Prostate gland (tissue), 2 donors: Measurements from ENCODE around the gene CEP128.

ENCODE experiments used
- CTCF ChIP-seq, 4 experiments: fragments of 200-600 bp in 2 of 4; fragments of 450-650 bp in 2 of 4; sonication (generic) in 2 of 4; IDR thresholded peaks; 1 replicate in 3 of 4; 2 replicates in 1 of 4; pipeline ENCODE4 v1.5.1; 2016 to 2019; ENCODE audit warnings: antibody characterized with exemption in 4 of 4, mild to moderate bottlenecking in 2 of 4, moderate library complexity in 2 of 4
- POLR2A ChIP-seq: fragments of 450-650 bp; IDR thresholded peaks from one replicate; pipeline ENCODE4 v1.6.1; 2016; ENCODE audit warnings: antibody characterized with exemption, mild to moderate bottlenecking
- POLR2AphosphoS5 ChIP-seq: sonication (generic); formaldehyde crosslinking; IDR thresholded peaks from one replicate; pipeline ENCODE4 v1.6.1; 2017; ENCODE audit warnings: antibody characterized with exemption

DNA sequence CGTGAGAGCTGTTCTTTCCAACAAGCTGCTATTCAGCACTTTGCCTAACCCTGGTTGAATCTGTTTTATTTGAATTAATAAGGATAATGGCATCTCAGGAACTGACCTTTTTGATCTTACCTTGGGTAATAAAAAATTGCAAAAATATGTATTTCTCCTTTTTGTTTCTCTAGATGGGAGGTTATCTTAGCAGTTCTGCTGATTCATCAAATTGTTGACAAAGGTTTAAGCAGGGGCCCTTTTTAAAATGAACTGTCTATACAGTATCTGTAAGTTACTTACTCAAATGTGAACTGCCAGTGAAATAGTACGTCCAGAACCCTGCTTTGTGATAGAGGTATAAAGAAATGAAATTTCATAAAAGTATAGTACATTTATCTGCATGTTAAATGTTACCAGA lies 14.6 kb upstream of the CEP128 start:
- TF ChIP-seq POLR2A (no peak), CTCF (IDR thresholded peaks at IDR 0.05) (no peak), POLR2AphosphoS5 (no peak)
